Thyroid gland (tissue), 4 donors: ENCODE data around the gene GAK. TPM values are rescaled to one million over a fixed set of nuclear protein-coding genes. Genes with fewer than 3 reads are reported as not detected.

ENCODE experiments used
- DNase-seq, 2 donors: peaks; one replicate each; pipeline ENCODE4 v3.0.0-alpha.2; 2019
- H3K27ac ChIP-seq, 3 donors: fragments of 200-600 bp; sonication (generic); 1 replicate in 2 of 3; 2 replicates in 1 of 3; pipeline ENCODE4 v1.5.1; 2016 to 2019; ENCODE audit warnings: mild to moderate bottlenecking in 1 of 3, moderate library complexity in 1 of 3
- H3K27me3 ChIP-seq: fragments of 200-600 bp; sonication (generic); one replicate; pipeline ENCODE4 v1.5.1; 2019
- H3K36me3 ChIP-seq, 2 donors: fragments of 200-600 bp; sonication (generic); one replicate each; pipeline ENCODE4 v1.5.1; 2016 to 2019
- H3K4me1 ChIP-seq, 2 donors: fragments of 200-600 bp; sonication (generic); one replicate each; pipeline ENCODE4 v1.5.1; 2017 to 2019
- H3K4me3 ChIP-seq, 3 donors: fragments of 200-600 bp; sonication (generic); replicated peaks in 1 of 3; 1 replicate in 2 of 3; 2 replicates in 1 of 3; pipeline ENCODE4 v1.5.1; 2016; ENCODE audit warnings: mild to moderate bottlenecking in 1 of 3
- H3K9me3 ChIP-seq: fragments of 200-600 bp; sonication (generic); one replicate; pipeline ENCODE4 v1.5.1; 2017
- POLR2A ChIP-seq, 2 donors: fragments of 450-650 bp; IDR thresholded peaks; one replicate each; pipeline ENCODE4 v1.6.1; 2017; ENCODE audit warnings: antibody characterized with exemption in 2 of 2, mild to moderate bottlenecking in 2 of 2, moderate library complexity in 1 of 2
- WGBS, 2 donors: methylation state at CpG; one replicate each; pipeline ENCODE4 v1.1.5; 2017; 5-methylcytosine and 5-hydroxymethylcytosine counted together
- intact Hi-C: fragments of 100-400 bp; cut with DNase I; formaldehyde crosslinking; loops from one replicate; pipeline ENCODE4 v1.15.1; 2023
- total RNA-seq, 4 donors: library from RNA; depleted of rRNA; stranded (reverse); fragments of >200 nt; gene quantifications; one replicate each; pipeline ENCODE4 v1.2.3, GENCODE V29; 2016
- TF ChIP-seq, protein P1 (sequence below), 6 experiments: fragments of 200-600 bp in 3 of 6; fragments of 450-650 bp in 3 of 6; sonication (generic) in 3 of 6; IDR thresholded peaks; one replicate each; pipeline ENCODE4 v1.5.1; 2016 to 2019; ENCODE audit warnings: antibody characterized with exemption in 6 of 6, mild to moderate bottlenecking in 2 of 6, inconsistent platforms in 1 of 6, moderate library complexity in 1 of 6

GAK gene
- total RNA-seq, 4 donors from 2014 or later: 86.4 to 184 (median 153) TPM

DNA sequence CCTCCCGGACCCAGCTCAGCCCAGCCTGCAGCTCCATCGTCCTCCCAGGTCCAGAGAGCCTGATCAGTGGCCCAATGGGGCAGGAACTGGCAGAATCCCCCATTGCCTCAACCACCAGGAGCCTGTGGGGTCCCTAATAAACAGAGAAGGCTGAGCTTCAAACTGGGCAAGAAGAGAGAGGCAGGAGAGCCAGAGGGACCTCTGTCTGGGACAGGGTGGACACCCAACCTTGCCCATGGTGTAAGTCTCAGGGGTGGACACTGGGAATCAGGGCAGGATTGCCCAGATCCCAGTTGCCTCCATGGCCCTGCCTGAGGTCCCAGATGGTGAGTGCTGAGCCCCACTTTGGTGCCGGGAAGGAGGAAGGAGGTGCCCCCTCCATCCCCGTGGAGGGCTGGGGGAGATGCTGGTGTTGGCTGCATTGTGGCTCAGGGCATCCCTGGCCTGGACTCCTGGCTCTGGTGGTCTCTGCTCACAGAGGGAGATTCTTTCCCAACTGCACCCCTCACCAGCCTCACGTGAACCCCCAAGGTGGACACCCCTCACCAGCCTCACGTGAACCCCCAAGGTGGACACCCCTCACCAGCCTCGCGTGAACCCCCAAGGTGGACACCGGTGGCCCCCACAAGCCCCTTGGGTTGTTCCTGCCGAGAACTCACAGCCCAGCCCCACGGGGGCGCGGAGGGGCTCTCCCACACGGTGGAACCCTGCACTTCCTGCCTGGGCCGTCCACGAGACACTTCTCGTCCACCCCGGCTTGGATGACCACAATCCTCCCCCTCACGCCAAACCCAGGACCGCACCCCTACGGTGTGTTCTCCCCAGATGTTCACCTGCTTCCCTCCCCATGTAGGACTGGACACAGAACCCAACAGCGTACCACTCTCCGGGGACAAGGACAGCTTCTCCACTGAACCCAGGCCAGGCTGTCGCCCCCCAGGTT lies 111.6 kb downstream of the GAK start:
- peaks cover 5 to 12% of the 10 kb centered on the region in 2 donors for H3K4me1 ChIP-seq
- no peak overlapping the region for H3K4me3 ChIP-seq
- H3K9me3 ChIP-seq: no peaks in the 10 kb centered on the region
- peaks cover 12% of the 10 kb centered on the region for H3K27me3 ChIP-seq
- WGBS, 2 donors: 80 to 87% methylated on average over 13 to 22 of the region's 24 CpGs
- intact Hi-C loops: no loop called here
- no peaks in the 10 kb centered on the region for H3K36me3 ChIP-seq
- no peak for DNase-seq
- TF ChIP-seq, protein P1, sequence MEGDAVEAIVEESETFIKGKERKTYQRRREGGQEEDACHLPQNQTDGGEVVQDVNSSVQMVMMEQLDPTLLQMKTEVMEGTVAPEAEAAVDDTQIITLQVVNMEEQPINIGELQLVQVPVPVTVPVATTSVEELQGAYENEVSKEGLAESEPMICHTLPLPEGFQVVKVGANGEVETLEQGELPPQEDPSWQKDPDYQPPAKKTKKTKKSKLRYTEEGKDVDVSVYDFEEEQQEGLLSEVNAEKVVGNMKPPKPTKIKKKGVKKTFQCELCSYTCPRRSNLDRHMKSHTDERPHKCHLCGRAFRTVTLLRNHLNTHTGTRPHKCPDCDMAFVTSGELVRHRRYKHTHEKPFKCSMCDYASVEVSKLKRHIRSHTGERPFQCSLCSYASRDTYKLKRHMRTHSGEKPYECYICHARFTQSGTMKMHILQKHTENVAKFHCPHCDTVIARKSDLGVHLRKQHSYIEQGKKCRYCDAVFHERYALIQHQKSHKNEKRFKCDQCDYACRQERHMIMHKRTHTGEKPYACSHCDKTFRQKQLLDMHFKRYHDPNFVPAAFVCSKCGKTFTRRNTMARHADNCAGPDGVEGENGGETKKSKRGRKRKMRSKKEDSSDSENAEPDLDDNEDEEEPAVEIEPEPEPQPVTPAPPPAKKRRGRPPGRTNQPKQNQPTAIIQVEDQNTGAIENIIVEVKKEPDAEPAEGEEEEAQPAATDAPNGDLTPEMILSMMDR (IDR thresholded peaks at IDR 0.05): no peak
- TF ChIP-seq POLR2A (IDR thresholded peaks at IDR 0.05): no peak
- H3K27ac ChIP-seq: no peak overlapping the region

GRCh38 chr4:819401-820229 lies 112.5 kb downstream of the GAK start:
- H3K36me3 ChIP-seq: no peaks in the 10 kb centered on the region
- no peaks in the 10 kb centered on the region for H3K9me3 ChIP-seq
- TF ChIP-seq, protein P1 (IDR thresholded peaks at IDR 0.05): no peak
- no peak for TF ChIP-seq POLR2A (IDR thresholded peaks at IDR 0.05)
- no peak for DNase-seq
- intact Hi-C loops: no loop called here
- no peak overlapping the region for H3K4me3 ChIP-seq
- peaks cover 6 to 8% of the 10 kb centered on the region in 2 donors for H3K4me1 ChIP-seq
- H3K27me3 ChIP-seq: peaks cover 4% of the 10 kb centered on the region
- WGBS, 2 donors: 75 to 84% methylated on average over 11 to 20 of the region's 20 CpGs
- H3K27ac ChIP-seq: no peak overlapping the region

DNA sequence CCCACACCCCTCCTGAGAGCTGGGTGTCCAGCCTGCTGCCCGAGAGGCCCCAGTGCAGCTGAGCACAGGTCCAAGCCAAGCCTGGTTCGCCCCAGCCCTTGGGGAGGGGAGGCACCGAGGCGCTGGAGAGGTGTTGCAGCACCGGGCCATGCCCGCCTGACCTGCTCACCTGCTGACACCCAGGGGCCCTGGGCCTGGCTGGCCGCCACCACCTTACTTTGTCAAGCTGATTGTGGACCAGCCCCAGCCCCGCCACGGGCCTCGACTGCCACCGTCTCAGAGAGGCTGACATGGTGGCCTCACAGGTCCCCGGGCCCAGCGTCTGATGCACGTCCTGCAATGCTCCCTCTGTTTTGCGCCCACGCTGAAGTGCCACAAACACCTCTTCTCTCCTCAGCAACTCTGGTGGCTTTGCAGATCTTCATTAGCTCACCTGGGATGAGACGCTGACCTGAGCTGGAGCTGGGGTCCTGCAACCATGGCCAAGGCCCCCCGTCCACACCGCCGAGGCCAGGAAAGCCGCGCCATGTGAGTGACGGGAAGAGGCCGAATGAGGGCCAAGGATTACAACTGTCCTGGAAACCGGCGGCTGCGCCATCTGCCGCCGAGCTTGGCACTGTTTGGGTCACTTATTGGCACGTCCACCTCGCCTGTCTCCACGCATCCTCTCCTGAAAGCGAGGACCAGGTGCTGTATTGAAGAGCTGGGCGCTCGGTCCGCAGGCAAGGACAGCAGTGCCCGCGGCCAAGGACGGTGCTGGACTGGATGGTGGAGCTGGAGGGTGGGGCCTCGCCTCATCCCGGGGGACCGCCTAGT lies 113.8 kb downstream of the GAK start:
- no peak for DNase-seq
- WGBS, 2 donors: 85 to 88% methylated on average over 30 to 32 of the region's 42 CpGs
- Histone ChIP-seq H3K36me3 (no peaks in the 10 kb centered on the region), H3K4me1 (peaks cover 6 to 8% of the 10 kb centered on the region in 2 donors), H3K9me3 (no peaks in the 10 kb centered on the region), H3K4me3 (no peak overlapping the region), H3K27ac (no peak overlapping the region), H3K27me3 (no peaks in the 10 kb centered on the region)
- TF ChIP-seq POLR2A (IDR thresholded peaks at IDR 0.05): no peak
- TF ChIP-seq, protein P1 (IDR thresholded peaks at IDR 0.05): no peak
- intact Hi-C loops: no loop called here

GRCh38 chr4:815464-816146 lies 116.5 kb downstream of the GAK start:
- H3K27ac ChIP-seq: no peak overlapping the region
- no peaks in the 10 kb centered on the region for H3K27me3 ChIP-seq
- H3K4me3 ChIP-seq: no peak overlapping the region
- no peaks in the 10 kb centered on the region for H3K9me3 ChIP-seq
- WGBS, 2 donors: 16 to 28% methylated on average over 11 of the region's 11 CpGs
- peak; percentile 81 for DNase-seq
- intact Hi-C loops: no loop called here
- TF ChIP-seq, protein P1 (IDR thresholded peaks at IDR 0.05): no peak
- TF ChIP-seq POLR2A (IDR thresholded peaks at IDR 0.05): no peak
- H3K4me1 ChIP-seq: peaks cover 6 to 8% of the 10 kb centered on the region in 2 donors
- no peaks in the 10 kb centered on the region for H3K36me3 ChIP-seq
